Measurements from ENCODE around the gene GSS. TPM values are rescaled to one million over a fixed set of nuclear protein-coding genes. Genes with fewer than 3 reads are reported as not detected.

The GSS gene
- total RNA-seq, 1 donor from 2014 or later, result 63.9 TPM

DNA sequence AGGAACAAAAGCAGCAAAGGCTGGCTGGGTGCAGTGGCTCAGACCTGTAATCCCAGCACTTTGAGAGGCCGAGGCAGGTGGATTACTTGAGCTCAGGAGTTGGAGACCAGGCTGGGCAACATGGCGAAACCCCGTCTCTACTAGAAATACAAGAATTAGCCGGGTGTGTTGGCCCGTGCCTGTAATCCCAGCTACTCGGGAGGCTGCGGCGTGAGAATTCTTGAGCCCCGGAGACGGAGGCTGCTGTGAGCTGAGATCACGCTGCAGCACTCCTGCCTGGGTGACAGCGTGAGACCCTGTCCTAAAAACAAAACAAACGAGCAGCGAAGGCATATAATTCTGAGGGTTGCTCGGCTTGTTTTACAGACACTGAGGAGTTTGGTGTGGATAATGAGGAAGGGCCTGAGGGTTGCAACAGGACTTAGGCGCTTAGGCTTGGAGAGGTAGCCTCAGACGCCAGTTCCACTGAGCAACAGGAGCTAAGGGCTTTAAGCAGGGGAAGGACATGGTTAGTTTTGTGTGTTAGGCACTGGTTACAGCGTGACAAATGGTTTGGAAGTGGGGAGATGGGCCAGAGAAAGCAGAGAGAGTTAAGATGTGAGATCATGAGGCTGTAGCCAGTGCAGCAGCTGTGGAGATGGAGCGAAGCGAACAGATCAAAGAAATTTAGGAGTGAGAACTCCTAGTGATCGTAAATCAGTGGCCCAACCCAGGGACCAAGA is 1.3 kb upstream of the GSS start:
- no peak for TF ChIP-seq EZH2 (IDR thresholded peaks at IDR 0.05)
- TF ChIP-seq, protein P1, sequence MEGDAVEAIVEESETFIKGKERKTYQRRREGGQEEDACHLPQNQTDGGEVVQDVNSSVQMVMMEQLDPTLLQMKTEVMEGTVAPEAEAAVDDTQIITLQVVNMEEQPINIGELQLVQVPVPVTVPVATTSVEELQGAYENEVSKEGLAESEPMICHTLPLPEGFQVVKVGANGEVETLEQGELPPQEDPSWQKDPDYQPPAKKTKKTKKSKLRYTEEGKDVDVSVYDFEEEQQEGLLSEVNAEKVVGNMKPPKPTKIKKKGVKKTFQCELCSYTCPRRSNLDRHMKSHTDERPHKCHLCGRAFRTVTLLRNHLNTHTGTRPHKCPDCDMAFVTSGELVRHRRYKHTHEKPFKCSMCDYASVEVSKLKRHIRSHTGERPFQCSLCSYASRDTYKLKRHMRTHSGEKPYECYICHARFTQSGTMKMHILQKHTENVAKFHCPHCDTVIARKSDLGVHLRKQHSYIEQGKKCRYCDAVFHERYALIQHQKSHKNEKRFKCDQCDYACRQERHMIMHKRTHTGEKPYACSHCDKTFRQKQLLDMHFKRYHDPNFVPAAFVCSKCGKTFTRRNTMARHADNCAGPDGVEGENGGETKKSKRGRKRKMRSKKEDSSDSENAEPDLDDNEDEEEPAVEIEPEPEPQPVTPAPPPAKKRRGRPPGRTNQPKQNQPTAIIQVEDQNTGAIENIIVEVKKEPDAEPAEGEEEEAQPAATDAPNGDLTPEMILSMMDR (IDR thresholded peaks at IDR 0.05), result no peak
- no peak for TF ChIP-seq EZH2phosphoT487 (IDR thresholded peaks at IDR 0.05)
- no peaks in the 10 kb centered on the region for H3K36me3 ChIP-seq
- H2AFZ ChIP-seq (replicated peaks), result peak overlapping the region; percentile 51
- no peak for DNase-seq (ENCODE audit: low spot score)
- Mint-ChIP-seq H3K27ac (peak overlapping the region; percentile 99), H3K4me3 (peak overlapping the region; percentile 95), H3K27me3 (ENCODE audit: insufficient read depth, low read depth) (peaks cover 4% of the 10 kb centered on the region), H3K9me3 (no peaks in the 10 kb centered on the region), H3K36me3 (no peaks in the 10 kb centered on the region), H3K4me1 (peaks cover 41% of the 10 kb centered on the region)
- no peaks in the 10 kb centered on the region for H3K27me3 ChIP-seq
- no peaks in the 10 kb centered on the region for H3K9me3 ChIP-seq (ENCODE audit: low read depth)
- no peak overlapping the region for H3K27ac ChIP-seq
- no peaks in the 10 kb centered on the region for H4K20me1 ChIP-seq (ENCODE audit: low read depth)
- peaks cover 11% of the 10 kb centered on the region for H3K79me2 ChIP-seq (ENCODE audit: low read depth)
- H3K4me2 ChIP-seq, result no peak overlapping the region
- H3F3A ChIP-seq (ENCODE audit: low read depth), result peaks cover 20% of the 10 kb centered on the region
- H3K4me3 ChIP-seq, result no peak overlapping the region
- peaks cover 13% of the 10 kb centered on the region for H3K4me1 ChIP-seq
- H3K9ac ChIP-seq, result no peak overlapping the region

DNA sequence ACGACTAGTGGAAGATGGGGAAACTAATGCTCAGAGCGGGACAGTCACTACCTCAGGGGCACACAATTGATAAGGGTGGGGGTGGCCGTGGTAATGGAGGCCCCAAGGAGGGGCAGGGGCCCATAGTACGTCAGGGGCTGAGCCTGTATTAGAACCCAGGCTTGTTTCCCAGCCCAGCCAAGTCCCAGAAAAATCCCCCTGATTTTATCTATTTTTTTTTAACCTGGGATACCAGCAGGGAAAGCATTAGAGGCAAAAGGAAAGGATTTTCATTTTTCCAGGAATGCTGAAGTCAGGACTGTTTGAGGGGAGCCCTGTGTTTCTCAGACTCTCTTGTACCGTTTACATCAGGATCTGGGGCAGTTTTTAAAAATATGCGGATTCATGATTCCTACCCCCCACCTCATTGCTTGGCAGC is 444 bp upstream of the GSS start:
- Histone ChIP-seq H2AFZ (replicated peaks) (peak overlapping the region; percentile 51), H3K9ac (no peak overlapping the region)
- peaks cover 49% of the 10 kb centered on the region for H3K4me1 Mint-ChIP-seq

DNA sequence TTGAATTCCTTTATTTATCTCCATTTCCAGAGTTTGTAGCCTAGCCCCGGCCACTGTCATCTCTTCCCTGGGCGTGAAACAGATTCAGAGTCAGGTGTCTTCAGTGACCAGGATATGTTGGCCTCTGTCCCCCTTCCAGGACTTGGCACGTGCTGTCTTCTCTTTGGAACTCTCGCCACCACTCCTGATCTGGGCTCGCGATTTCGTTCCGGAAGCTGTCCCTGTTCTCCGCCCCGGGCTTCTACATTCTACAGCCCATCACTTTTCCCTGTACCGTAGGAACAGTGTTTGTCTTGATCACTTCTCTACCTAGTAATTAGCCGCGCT is 739 bp downstream of the GSS start:
- peak overlapping the region; percentile 77 for H2AFZ ChIP-seq (replicated peaks)
- peaks cover 1% of the 10 kb centered on the region for H3K36me3 Mint-ChIP-seq
- peak overlapping the region; percentile 99 for H3K27ac Mint-ChIP-seq
- TF ChIP-seq EZH2phosphoT487 (IDR thresholded peaks at IDR 0.05) (no peak), EZH2 (IDR thresholded peaks at IDR 0.05) (no peak)
- TF ChIP-seq, protein P1 (IDR thresholded peaks at IDR 0.05), result no peak
- no peaks in the 10 kb centered on the region for H3K9me3 Mint-ChIP-seq
- DNase-seq (ENCODE audit: low spot score), result no peak
- peaks cover 13% of the 10 kb centered on the region for H3K4me1 ChIP-seq
- no peaks in the 10 kb centered on the region for H3K36me3 ChIP-seq
- peaks cover 11% of the 10 kb centered on the region for H3K79me2 ChIP-seq (ENCODE audit: low read depth)
- H3F3A ChIP-seq (ENCODE audit: low read depth), result peaks cover 20% of the 10 kb centered on the region
- H3K27me3 ChIP-seq, result no peaks in the 10 kb centered on the region
- H3K4me1 Mint-ChIP-seq, result peaks cover 46% of the 10 kb centered on the region
- no peaks in the 10 kb centered on the region for H4K20me1 ChIP-seq (ENCODE audit: low read depth)
- no peaks in the 10 kb centered on the region for H3K9me3 ChIP-seq (ENCODE audit: low read depth)
- peak overlapping the region; percentile 95 for H3K4me3 Mint-ChIP-seq
- H3K27me3 Mint-ChIP-seq (ENCODE audit: insufficient read depth, low read depth), result peaks cover 7% of the 10 kb centered on the region
- no peak overlapping the region for H3K27ac ChIP-seq
- H3K4me2 ChIP-seq, result peak overlapping the region; percentile 86
- H3K4me3 ChIP-seq, result peak overlapping the region; percentile 62
- peak overlapping the region; percentile 58 for H3K9ac ChIP-seq

More for the DNA sequence above, 444 bp upstream of the GSS start:
- no peak overlapping the region for H3K27ac ChIP-seq
- H3K27ac Mint-ChIP-seq, result peak overlapping the region; percentile 99
- peaks cover 20% of the 10 kb centered on the region for H3F3A ChIP-seq (ENCODE audit: low read depth)
- peaks cover 4% of the 10 kb centered on the region for H3K27me3 Mint-ChIP-seq (ENCODE audit: insufficient read depth, low read depth)
- H3K9me3 ChIP-seq (ENCODE audit: low read depth), result no peaks in the 10 kb centered on the region
- no peaks in the 10 kb centered on the region for H3K9me3 Mint-ChIP-seq
- TF ChIP-seq, protein P1 (IDR thresholded peaks at IDR 0.05), result no peak
- TF ChIP-seq EZH2 (IDR thresholded peaks at IDR 0.05) (no peak), EZH2phosphoT487 (IDR thresholded peaks at IDR 0.05) (no peak)
- H3K79me2 ChIP-seq (ENCODE audit: low read depth), result peaks cover 11% of the 10 kb centered on the region
- no peaks in the 10 kb centered on the region for H3K36me3 Mint-ChIP-seq
- H3K4me2 ChIP-seq, result peak overlapping the region; percentile 86
- H3K27me3 ChIP-seq, result no peaks in the 10 kb centered on the region
- peak overlapping the region; percentile 62 for H3K4me3 ChIP-seq
- H3K4me3 Mint-ChIP-seq, result peak overlapping the region; percentile 95
- no peaks in the 10 kb centered on the region for H3K36me3 ChIP-seq
- H3K4me1 ChIP-seq, result peaks cover 13% of the 10 kb centered on the region
- no peaks in the 10 kb centered on the region for H4K20me1 ChIP-seq (ENCODE audit: low read depth)
- no peak for DNase-seq (ENCODE audit: low spot score)

Data from neural progenitor cell (in vitro differentiated cells).